Measurements from ENCODE around the gene VCAN. TPM values are rescaled to one million over a fixed set of nuclear protein-coding genes. Genes with fewer than 3 reads are reported as not detected.

The VCAN gene
- total RNA-seq, 4 donors from 2014 or later: 26.8 to 148 (median 65.8) TPM

DNA sequence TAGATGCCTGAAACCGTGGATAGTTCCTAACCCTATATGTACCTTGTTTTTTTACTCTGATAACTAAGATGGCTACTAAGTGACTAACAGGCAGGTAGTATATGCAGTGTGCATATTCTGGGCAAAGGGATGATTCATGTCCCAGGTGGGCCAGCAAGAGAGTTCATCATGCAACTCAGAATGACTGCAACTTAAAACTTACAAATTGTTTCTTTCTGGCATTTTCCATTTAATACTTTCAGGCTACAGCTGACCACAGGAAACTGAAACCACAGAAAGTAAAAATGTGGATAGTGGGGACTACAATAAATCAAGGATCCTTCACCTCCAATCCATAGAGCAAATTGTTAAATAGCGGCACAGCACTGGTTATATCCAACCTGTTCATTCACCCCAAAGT, 30.7 kb upstream of the VCAN start:
- TF ChIP-seq, protein P1, sequence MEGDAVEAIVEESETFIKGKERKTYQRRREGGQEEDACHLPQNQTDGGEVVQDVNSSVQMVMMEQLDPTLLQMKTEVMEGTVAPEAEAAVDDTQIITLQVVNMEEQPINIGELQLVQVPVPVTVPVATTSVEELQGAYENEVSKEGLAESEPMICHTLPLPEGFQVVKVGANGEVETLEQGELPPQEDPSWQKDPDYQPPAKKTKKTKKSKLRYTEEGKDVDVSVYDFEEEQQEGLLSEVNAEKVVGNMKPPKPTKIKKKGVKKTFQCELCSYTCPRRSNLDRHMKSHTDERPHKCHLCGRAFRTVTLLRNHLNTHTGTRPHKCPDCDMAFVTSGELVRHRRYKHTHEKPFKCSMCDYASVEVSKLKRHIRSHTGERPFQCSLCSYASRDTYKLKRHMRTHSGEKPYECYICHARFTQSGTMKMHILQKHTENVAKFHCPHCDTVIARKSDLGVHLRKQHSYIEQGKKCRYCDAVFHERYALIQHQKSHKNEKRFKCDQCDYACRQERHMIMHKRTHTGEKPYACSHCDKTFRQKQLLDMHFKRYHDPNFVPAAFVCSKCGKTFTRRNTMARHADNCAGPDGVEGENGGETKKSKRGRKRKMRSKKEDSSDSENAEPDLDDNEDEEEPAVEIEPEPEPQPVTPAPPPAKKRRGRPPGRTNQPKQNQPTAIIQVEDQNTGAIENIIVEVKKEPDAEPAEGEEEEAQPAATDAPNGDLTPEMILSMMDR (IDR thresholded peaks at IDR 0.05): no peak
- TF ChIP-seq EP300 (IDR thresholded peaks at IDR 0.05) (no peak), POLR2AphosphoS5 (IDR thresholded peaks at IDR 0.05) (no peak), POLR2A (IDR thresholded peaks at IDR 0.05) (no peak)
- no peak overlapping the region for H3K27ac ChIP-seq
- H3K4me3 ChIP-seq: no peak overlapping the region
- no peaks in the 10 kb centered on the region for H3K4me1 ChIP-seq
- no peak for ATAC-seq
- H3K27me3 ChIP-seq: no peaks in the 10 kb centered on the region
- no peaks in the 10 kb centered on the region for H3K9me3 ChIP-seq
- WGBS, 2 donors (ENCODE audit: low coverage in 1 of 2): 95 to 100% methylated on average over 1 to 2 of the region's 2 CpGs
- no peaks in the 10 kb centered on the region for H3K36me3 ChIP-seq

DNA sequence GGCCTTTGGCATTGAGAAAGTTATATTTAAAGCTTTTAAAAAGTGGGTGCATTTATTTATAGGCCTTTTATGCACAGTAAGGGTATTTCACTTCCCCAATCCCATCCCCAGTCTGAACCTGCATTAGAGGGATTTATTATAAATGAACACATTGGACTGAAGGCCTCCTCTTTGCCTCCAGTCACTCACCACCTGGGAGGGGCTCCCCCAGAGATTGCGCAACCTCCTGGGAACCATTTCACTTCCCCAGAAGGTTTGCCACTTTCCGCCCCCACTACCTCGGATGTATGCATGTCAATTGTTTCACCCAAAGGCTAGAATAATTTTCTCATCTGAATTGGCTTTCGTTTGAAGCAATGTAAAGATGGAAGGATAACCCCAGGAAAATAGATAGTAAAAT, 29.8 kb upstream of the VCAN start:
- Histone ChIP-seq H3K36me3 (no peaks in the 10 kb centered on the region), H3K4me3 (no peak overlapping the region), H3K4me1 (no peaks in the 10 kb centered on the region), H3K27me3 (no peaks in the 10 kb centered on the region), H3K27ac (no peak overlapping the region), H3K9me3 (no peaks in the 10 kb centered on the region)
- 96 to 97% methylated on average over 4 of the region's 4 CpGs for WGBS, 2 donors (ENCODE audit: low coverage in 1 of 2)
- no peak for TF ChIP-seq EP300 (IDR thresholded peaks at IDR 0.05)
- TF ChIP-seq POLR2A (IDR thresholded peaks at IDR 0.05): no peak
- no peak for TF ChIP-seq POLR2AphosphoS5 (IDR thresholded peaks at IDR 0.05)
- TF ChIP-seq, protein P1 (IDR thresholded peaks at IDR 0.05): no peak
- ATAC-seq: no peak

DNA sequence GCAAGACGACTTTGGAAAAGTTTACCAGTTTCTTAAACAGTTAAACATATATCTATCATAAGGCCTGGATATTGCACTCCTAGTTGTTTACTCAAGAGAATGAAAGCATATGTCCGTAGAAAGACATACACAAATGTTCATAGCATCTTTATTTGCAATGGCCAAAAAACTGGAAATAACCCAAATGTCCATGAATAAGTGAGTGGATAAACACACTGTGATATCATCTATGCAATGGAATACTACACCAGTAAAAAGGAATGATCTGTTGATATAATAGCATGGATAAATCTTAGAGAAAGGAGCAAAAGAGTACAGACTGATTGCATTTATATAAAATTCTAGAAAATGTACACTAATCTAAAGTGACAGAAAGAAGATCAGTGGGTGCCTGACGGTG, 28.0 kb upstream of the VCAN start:
- no peak overlapping the region for H3K4me3 ChIP-seq
- 79 to 85% methylated on average over 3 of the region's 3 CpGs for WGBS, 2 donors (ENCODE audit: low coverage in 1 of 2)
- no peak for ATAC-seq

DNA sequence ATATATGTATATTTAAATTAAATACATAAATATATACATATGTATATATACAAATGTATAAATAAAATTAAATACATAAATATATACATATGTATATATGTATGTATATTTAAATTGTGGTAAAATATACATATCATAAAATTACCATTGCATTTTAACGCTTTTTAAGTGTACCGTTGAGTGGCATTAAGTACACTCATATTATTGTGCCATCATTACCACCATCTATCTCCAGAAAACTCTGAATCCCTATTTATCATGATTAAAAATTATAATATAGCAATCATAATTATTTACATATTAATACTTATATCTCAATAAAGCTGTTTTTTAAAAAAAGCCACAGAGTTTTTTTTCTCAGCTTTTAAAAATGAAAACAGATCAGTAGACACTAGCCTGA, 27.1 kb upstream of the VCAN start:
- Histone ChIP-seq H3K27ac (no peak overlapping the region), H3K4me3 (no peak overlapping the region), H3K4me1 (no peaks in the 10 kb centered on the region), H3K9me3 (no peaks in the 10 kb centered on the region), H3K27me3 (no peaks in the 10 kb centered on the region), H3K36me3 (no peaks in the 10 kb centered on the region)
- 89 to 100% methylated on average over 2 of the region's 2 CpGs for WGBS, 2 donors (ENCODE audit: low coverage in 1 of 2)
- no peak for TF ChIP-seq POLR2A (IDR thresholded peaks at IDR 0.05)
- TF ChIP-seq, protein P1 (IDR thresholded peaks at IDR 0.05): no peak
- ATAC-seq: no peak

More for the DNA sequence above, 28.0 kb upstream of the VCAN start:
- Histone ChIP-seq H3K36me3 (no peaks in the 10 kb centered on the region), H3K4me1 (no peaks in the 10 kb centered on the region), H3K27ac (no peak overlapping the region), H3K27me3 (no peaks in the 10 kb centered on the region), H3K9me3 (no peaks in the 10 kb centered on the region)
- TF ChIP-seq POLR2A (IDR thresholded peaks at IDR 0.05) (no peak), POLR2AphosphoS5 (IDR thresholded peaks at IDR 0.05) (no peak), EP300 (IDR thresholded peaks at IDR 0.05) (no peak)
- TF ChIP-seq, protein P1 (IDR thresholded peaks at IDR 0.05): no peak

DNA sequence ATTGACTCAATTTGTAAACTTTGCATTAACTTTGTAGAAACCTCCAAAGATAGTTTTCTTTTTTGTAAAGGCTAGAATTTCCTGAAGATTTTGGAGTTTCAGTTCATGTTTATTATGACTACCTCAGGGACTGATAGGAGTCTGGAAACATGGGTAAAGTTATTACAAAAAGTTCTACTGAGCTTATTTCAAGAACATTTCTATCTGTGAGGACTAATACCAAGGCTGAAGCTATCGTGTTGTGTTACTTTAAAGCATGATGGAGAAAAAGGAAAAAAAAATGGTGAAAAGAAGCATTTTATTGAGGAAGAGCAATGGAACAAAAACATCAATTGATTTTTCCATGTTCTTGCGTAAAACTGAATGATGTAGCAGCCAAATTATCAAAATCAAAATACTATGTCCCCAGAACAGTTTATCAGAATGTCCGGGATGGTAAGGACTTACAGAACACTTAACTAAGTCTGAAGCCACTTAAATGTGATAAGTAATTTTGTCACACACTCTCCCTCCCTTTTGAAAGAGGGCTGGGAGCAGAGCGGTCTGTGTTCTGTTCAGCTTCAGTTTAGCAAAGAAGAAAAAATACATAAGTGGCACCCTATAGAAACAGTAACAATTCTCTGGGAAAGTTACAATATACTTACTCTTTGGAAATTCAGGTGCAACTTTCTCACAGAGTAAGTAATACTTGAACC, 25.1 kb upstream of the VCAN start:
- Histone ChIP-seq H3K36me3 (no peaks in the 10 kb centered on the region), H3K27me3 (no peaks in the 10 kb centered on the region), H3K4me3 (no peak overlapping the region), H3K9me3 (no peaks in the 10 kb centered on the region), H3K4me1 (no peaks in the 10 kb centered on the region), H3K27ac (no peak overlapping the region)
- no peak for ATAC-seq
- TF ChIP-seq EP300 (IDR thresholded peaks at IDR 0.05): no peak
- TF ChIP-seq, protein P1 (IDR thresholded peaks at IDR 0.05): no peak
- no peak for TF ChIP-seq POLR2AphosphoS5 (IDR thresholded peaks at IDR 0.05)
- TF ChIP-seq POLR2A (IDR thresholded peaks at IDR 0.05): no peak
- WGBS, 2 donors (ENCODE audit: low coverage in 1 of 2): 82 to 90% methylated on average over 2 to 4 of the region's 4 CpGs
